Renal pelvis (tissue), 4 donors: ENCODE measurements around the gene CASP10. TPM values are rescaled to one million over a fixed set of nuclear protein-coding genes. Genes with fewer than 3 reads are reported as not detected.
A peak's percentile ranks its signal among the peaks of the same experiment; 100 is the strongest.
"Not testable (repeated sequence)": the region's sequence is repeated elsewhere in the genome, so short reads cannot be mapped to it uniquely, and the experiment has no call there.

ENCODE experiments used
- DNase-seq: peaks from one replicate; pipeline ENCODE4 v3.0.0-alpha.2; 2013
- polyA plus RNA-seq, 3 donors: library from polyadenylated mRNA; unstranded; fragments of 120-200 nt; gene quantifications; one replicate each; pipeline ENCODE4 v1.2.1, GENCODE V29; 2013; ENCODE audit not compliant: insufficient read length in 3 of 3

The CASP10 gene
- polyA plus RNA-seq, 3 donors: 7.0 to 11.1 (median 10.1) TPM

DNA sequence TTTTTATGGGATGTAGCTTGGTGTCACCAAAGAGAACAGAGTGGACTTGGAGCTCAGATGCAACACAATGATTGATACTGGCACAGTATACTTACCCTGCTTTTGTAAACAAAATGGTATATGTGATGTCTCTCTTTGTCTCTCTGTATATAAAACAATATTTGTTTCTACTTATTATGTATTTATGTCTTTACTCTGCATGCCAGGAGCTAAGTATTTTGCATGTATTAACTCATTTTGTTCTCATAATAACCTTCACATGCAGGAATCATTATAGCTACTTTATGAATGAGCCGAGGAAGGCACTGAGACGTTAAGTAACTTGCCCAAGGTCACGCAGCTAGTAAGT lies 49.5 kb downstream of the CASP10 start:
- DNase-seq: no peak

DNA sequence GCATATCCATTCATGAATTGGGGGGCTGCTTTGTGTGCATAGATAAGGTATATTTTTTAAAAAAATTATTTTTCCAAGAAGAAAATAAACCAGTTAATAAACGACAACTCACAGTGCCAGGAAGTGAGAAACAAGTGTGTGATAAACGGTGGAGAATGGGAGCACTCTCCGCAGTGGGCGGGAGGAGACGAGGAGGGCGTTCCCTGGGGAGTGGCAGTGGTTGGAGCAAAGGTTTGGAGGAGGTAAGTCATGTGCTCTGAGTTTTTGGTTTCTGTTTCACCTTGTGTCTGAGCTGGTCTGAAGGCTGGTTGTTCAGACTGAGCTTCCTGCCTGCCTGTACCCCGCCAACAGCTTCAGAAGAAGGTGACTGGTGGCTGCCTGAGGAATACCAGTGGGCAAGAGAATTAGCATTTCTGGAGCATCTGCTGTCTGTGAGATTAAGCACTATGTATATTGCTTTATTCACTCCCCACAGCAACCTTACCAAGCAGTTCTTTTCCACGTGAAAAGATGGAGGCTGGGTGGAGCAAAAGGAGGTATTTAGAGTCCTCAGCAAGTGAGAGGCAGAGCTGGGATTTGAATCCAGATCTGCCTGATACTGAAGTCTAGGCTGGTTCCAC lies 50.4 kb downstream of the CASP10 start:
- DNase-seq: no peak

DNA sequence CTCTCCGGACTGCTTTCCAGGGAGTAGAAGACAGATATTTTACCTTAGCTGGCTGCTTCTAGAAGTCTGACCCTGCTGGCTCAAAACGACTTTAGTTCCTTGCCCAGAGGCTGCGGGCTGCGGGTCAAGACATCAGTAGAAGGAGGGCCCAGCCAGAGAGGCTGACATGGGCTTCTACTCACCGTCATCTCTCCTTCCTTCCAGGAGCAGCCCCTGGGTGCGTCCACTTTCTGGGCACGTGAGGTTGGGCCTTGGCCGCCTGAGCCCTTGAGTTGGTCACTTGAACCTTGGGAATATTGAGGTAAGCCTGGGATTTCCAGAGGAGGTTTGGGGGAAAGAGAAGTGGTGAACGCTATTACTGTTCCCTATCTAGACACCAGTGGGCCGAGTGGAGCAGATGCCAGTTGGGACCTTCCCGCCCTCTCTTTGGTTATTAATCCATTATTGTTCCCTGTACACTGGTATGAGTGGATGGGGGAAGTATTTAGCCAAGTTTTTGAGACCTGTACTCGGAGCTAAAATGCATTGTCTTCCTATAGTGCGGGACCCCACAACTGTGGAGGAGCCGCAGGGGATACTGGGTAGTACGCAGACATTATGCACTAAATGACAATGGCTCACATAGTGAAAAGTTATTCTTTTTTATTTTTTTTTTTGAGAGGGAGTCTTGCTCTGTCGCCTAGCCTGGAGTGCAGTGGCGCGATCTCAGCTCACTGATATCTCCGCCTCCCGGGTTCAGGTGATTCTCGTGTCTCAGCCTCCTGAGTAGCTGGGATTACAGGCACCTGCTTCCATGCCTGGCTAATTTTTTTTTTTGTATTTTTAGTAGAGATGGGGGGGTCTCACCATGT lies 51.1 kb downstream of the CASP10 start:
- no peak for DNase-seq

DNA sequence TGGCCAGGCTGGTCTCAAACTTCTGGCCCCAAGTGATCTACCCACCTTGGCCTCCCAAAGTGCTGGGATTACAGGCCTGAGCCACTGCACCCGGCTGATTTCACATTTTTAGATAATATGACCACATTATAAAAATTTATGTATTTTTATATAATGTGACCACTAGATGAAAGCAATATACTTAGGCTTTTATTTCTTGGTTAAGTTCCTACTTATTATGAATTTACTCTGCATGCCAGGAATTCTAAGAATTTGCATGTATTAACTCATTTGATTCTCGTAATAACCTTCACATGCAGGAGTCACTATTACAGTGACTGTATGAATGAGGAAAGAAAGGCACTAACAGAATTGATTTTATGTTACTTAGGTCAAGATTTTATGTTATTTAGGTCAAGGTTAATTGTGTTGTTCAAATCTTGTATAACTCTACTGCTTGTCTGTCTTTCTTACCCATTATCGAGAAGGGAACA lies 51.8 kb downstream of the CASP10 start:
- no peak for DNase-seq

DNA sequence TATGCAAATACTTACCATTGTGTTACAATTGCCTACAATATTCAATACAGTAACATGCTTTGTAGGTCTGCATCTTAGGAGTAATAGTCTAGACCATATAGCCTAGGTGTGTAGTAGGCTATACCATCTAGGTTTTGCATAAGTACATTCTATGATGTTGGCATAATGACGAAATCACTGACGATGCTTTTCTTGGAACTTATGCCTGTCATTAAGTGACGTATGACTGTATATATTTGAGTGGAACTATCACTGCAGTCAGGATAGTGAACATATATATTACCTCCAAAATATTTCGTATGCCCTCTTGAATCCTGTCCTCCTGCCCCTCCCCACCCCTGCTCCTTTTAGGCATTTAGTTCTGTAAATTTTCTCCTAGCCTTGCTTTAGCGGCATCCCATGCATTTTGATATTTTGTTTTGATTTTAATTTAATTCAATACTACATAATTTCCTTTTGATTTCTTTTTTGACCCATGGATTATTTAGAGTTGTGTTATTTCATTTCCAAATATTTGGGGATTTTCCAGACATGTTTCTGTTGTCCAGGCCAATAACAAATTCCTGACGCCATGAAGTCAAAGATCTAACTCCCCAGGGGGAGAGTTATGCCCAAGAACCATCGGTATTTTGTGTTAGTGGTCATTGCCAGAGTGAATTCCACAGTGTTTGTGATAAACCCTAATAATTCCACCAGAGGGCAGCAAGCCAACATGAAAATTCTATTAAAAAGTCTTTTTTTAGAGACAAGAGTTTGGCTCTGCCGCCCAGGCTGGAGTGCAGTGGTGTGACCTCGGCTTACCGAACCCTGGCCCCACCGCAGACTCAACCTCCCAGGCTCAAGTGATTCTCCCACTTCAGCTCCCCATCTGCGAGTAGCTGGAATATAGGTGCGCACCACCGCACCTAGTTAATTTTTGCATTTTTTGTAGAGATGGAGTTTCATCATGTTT lies 53.2 kb downstream of the CASP10 start:
- DNase-seq: peak; percentile 72

DNA sequence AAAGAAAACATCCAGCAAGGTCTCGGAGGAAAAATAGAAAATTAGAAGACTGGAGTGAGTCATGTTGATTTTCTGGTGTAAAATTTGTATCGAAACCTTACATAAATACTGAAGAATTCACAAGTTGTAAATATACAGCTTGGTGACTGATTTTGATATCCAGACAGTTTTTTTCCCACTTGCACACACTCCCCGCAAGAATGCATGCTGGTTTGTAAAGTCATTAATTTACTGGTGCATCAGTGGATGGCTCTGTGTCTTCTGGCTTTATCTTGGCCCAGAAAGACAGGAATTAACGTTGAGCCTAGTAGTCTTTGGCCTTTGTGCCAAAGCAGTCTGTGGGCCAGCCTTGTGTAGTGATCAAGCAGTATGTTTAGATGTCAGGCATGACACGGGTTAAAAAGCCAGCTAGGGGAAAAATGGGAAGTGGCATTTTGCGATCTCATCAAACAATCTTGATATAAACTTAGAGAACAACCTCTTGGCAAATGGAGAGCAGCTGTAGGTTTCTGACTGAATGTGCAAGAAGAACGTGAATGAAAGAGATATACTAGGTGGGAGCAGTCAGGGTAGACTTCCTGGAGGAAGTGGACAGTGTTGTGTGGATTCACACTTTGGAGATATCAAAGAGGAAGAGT lies 54.7 kb downstream of the CASP10 start:
- DNase-seq: no peak

DNA sequence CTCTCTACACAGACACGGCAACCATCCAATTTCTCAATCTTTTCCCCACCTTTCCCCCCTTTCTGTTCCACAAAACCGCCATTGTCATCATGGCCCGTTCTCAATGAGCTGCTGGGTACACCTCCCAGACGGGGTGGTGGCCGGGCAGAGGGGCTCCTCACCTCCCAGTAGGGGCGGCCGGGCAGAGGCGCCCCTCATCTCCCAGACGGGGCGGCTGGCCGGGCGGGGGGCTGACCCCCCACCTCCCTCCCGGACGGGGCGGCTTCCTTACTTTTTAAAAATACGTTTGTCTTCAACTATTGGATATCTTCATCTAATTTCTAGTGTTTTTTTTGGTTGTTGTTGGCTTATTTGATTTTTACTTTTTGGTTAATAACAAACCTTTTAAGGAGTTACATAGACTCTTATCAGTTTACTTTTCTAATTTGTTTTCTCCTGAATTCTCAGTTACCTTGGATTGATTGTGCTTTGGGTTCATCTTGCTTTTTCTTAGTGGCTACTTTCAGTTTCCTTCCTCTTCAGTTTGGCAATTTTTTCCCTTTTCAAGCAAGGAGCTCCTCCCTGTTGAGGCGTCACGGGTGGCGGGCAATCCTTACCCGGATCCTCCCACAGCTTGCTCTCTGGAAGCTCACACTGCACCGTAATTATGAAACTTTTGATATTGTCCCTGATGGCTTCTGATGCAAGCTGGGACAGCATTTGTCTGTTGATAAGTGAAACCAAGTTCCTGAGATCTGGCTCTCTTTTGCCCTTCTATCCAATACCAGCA lies 56.4 kb downstream of the CASP10 start:
- DNase-seq: not testable (repeated sequence)

DNA sequence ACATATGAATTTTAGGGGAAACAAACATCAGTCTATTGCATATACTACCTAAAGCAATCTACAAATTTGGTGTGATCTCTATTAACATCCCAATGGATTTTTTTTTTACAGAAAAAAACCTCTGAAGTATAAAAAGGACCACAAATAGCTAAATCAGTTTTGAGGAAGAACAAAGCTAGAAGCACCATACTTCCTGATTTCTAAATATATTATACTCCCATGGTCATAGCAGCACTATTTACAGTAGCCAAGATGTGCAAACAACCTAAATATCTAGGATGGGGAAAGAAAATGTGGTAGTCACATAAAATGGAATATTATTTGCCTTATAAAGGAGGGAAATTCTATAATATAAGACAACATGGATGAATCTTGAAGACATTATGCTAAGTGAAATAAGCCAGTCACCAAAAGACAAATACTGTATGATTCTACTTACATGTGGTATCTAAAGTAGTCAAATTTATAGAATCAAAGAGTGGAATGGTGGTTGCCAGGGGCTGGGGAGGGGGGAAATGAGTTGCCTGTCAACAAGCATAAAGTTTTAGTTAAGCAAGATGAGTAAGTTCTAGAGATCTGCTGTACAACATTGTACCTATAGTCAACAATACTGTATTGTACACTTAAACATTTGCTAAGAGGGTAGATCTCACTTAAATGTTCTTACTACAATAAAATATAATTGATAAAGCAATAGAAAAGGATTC lies 59.8 kb downstream of the CASP10 start:
- DNase-seq: no peak

DNA sequence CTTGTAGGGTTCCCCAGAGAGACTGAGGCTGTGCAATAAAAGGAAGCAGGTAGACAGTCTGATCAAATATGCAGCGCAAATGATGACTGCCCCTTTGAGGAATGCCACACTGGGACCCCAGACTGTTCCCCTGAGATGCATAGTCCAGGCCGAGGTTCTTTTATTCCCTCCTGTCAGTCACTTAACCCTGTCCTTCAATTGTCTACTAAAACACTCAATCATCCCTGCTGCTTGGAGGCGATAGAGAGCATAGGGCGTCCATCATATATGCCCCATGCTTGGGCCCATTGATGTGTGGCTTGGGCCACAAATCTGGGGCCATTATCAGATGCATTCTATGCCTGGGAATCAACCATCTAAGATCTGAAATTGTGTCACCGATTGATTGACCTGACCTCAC lies 61.9 kb downstream of the CASP10 start:
- no peak for DNase-seq

DNA sequence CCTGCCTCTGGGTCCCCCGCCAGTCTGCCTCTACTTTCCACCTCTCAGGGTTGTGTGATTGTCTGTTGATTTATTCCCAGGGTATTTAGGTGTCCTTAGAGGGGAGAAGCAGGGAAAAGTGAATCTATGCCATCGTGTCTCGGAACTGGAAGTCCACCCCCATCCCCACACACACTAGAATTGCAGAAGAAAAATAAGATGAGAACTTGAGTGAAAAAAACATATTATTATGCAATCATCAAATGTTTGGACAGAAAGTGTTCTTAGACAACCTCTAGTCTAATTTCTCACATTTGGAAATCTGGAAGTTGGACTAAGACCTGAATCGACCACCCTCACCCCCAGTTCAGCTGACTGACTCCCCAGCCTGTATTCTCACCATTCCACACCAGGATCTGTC lies 63.3 kb downstream of the CASP10 start:
- no peak for DNase-seq

DNA sequence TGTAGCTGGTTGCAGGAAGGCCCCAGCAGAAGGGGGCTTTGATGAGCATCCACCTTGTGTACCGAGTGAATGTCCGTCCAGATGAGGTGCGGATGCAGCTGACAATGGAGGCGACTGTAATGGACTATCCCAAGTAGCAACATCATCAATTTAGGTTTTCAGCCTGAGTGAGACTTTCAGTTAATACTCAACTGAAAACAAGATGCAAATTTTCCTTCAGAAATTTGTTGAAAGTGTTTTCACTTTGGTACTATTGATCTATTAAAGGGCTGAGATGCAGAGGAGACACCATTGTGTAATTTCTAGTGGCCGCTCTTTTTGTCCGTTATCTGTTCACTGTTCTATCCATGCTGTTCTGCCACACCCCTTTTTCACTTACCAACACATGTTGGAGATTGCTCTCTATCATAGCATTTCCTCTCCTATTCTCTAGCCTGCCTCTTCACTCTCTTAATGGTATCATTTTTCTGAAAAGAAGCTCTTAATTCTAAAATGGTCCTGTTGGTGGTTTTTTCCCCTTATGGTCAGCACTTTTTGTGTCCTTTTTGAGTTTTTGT lies 65.4 kb downstream of the CASP10 start:
- no peak for DNase-seq

DNA sequence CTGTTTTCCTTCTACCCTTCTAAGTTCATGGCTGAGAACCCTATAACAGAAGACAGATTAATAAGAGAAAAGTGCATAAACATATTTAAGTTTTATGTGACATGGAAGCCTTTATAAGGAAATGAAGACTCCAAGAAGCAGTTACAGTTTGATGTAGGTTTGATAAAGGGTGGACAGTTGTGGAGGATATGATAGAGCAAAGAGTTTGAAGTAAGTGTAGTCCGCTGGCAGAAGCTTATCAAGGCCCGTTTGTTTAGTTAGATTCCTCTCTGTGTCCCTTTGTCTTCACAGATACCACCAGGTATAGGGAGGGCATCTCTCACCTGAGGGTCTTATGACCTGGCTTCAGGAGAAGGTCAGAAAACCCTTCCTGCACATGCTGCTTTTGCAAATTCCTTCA lies 66.9 kb downstream of the CASP10 start:
- DNase-seq: no peak

DNA sequence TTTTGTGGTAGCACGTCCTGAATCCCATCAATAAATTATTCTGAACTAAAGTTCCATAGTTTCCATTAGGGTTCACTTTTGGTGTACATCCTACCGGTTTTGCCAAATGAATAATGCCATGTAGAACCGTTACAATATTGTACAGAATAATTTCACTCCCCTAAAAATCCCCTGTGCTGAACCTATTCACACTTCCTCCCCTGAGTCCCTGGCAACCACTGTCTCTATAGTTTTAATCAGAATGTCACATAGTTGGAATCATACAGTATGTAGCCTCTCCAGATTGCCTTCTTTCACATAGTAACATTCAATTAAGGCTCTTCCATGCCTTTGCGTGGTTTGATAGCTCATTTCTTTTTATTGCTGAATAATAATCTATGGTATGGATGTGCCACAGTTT lies 67.8 kb downstream of the CASP10 start:
- DNase-seq: no peak

DNA sequence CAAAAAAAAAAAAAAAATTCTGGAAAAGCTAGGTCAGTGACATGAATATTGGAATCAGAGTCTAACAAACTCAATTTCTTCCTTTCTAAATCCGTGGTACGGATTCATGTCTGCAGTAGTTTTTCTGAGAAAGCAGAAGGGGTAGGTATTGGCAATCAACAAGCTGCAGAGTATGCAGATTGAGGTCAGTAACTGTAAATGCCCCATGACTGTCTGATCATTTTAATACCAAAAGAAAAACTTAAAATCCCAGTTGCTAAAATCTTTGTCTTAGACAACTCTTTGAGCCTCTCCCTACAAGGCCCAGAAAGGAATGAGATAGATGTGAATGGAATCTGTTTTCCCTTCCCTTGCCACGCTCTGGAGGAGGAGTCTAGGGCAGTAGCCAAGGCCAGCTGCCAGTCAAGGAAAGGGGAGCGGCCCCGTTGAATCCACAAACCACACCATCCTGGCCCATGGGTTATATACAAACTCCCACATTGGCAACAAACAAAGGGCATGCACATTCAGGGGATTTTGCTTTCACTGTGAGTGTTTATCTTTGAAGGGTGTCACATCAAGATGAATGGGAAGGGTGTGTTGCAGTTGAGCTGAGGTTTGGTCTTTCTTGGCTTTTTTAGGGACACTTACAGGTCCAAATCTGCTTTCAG lies 71.3 kb downstream of the CASP10 start:
- DNase-seq: no peak

DNA sequence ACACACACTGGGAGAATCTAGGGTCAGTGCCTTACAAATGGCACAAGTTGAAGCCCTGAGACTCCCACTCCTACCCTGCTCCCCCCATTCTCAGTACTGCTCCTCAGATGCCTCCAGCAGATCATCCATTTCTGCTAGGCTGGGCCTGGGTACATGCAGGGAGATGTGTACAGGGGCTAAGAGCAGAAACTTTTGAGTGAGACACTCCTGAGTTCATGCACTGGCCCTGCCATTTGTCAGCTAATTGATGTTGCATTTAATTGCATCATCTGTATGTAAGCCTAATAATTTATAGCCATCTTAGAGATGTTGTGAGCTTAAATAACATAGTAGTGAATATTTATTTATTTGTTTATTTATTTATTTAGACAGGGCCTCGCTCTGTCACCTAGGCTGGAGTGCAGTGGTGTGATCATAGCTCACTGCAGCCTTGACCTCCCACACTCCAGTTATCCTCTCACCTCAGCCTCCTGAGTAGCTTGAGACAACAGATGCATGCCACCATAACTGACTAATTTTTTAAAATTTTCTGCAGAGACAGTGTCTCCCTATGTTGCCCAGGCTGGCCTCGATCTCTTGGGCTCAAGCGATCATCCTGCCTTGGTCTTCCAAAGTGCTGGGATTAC lies 72.6 kb downstream of the CASP10 start:
- DNase-seq: no peak

DNA sequence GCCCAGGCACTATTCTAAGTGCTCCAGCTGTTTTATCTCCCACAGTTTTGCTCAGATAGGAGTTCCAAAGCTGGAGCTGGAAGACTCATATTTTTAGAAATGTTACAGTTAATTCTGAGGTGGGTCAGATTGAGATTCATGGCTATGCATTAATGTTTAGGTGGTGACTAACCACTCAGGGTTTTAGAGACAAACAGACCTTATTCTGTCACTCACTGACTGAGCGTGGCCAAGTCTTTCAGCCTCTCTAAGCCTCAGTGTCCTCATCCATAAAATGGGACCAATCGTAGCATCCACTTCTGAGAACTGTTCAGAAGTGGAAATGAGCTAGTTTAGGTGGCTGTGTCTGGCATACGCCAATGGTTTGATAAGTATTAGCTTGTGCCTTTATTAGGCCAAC lies 73.1 kb downstream of the CASP10 start:
- no peak for DNase-seq

DNA sequence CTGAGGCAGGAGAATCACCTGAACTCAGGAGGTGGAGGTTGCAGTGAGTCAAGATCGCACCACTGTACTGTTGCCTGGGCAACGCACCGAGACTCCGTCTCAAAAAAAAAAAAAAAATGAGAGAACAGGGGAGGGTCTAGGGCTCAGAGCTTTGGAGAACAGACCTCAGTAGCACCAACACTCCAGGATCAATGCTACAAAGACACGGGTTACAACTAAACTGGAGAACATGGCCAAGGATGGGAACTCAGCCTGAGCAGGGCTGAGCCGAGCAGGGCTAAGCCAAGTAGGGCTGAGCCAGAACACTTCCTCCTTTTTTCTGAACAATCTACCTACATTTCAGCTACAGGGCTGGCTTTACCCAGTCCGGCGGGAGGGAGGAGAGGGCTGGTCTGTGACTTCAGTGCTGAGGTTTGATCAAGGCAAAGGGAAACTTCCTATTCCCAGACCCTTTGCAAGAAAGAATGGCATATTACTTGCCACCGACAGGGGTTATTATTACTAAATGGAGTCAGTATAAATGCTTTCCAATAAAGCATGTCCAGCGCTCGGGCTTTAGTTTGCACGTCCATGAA lies 74.5 kb downstream of the CASP10 start:
- no peak for DNase-seq

DNA sequence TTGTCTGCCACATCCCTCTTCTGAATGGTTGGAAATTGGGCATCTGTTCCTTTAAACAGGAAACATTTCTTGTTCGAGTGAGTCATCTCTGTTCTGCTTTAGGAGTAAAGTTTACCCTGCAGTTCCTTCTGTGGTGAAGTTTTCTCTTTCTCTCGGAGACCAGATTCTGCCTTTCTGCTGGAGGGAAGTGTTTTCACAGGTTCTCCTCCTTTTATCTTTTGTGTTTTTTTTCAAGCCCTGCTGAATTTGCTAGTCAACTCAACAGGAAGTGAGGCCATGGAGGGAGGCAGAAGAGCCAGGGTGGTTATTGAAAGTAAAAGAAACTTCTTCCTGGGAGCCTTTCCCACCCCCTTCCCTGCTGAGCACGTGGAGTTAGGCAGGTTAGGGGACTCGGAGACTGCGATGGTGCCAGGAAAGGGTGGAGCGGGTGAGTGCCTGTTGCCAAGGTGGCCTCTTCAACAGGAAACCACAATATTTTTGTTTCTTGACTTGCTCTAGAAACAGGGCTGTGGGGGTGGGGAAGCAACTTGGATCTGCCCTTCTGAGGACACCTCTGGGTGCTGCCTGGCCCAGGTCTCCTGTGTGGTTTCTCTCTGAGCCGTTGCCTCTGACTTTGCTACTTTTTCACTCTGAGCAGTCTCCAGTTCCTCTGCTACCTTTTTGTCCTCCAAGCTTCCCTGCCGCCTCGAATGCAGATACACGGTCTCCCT lies 75.2 kb downstream of the CASP10 start:
- DNase-seq: peak; percentile 59
